ENCODE data around the gene ARID1B. TPM values are rescaled to one million over a fixed set of nuclear protein-coding genes. Genes with fewer than 3 reads are reported as not detected.

The ARID1B gene
- total RNA-seq, 1 experiment from 2014 or later: 58.8 TPM

GRCh38 chr6:156778454-156779205 lies 1.5 kb downstream of the ARID1B start:
- no peaks in the 10 kb centered on the region for H3K4me1 Mint-ChIP-seq (ENCODE audit: low read depth, unreplicated experiment)
- POLR2A ChIA-PET: interaction anchor here (1.0 kb wide), 1 partner anchor 92 kb away, joined by 3 read pairs; no protein-coding TSS in a partner anchor
- no peaks in the 10 kb centered on the region for H3K9me3 Mint-ChIP-seq (ENCODE audit: unreplicated experiment)
- no TSS peak for BruUV-seq (replicated peaks)
- peaks cover 6% of the 10 kb centered on the region for H3K36me3 Mint-ChIP-seq (ENCODE audit: insufficient read depth, unreplicated experiment)
- no peak for TF ChIP-seq CTCF (IDR thresholded peaks at IDR 0.05; ENCODE audit: insufficient read depth in 1 of 2, low read depth in 1 of 2, low read length in 1 of 2, severe bottlenecking in 1 of 2, unreplicated experiment in 1 of 2)
- H3K27ac Mint-ChIP-seq (ENCODE audit: unreplicated experiment): peak overlapping the region; percentile 90
- CTCF ChIA-PET: interaction anchor here (0.7 kb wide), 1 partner anchor 231 kb away, joined by 4 read pairs; no protein-coding TSS in a partner anchor
- H3K27me3 ChIP-seq (replicated peaks; ENCODE audit: control insufficient read depth, insufficient read depth, low read length): no peaks in the 10 kb centered on the region
- H3K4me1 ChIP-seq: peaks cover 16% of the 10 kb centered on the region
- DNase-seq: peak; percentile 44 to 60
- no peaks in the 10 kb centered on the region for H3K9me3 ChIP-seq
- intact Hi-C loops (cut with micrococcal nuclease; ENCODE audit: unreplicated experiment): loop anchor here (2.0 to 10.0 kb wide), 3 partner anchors 58 to 406 kb away; no protein-coding TSS in a partner anchor
- peak overlapping the region; percentile 88 for H3K4me3 ChIP-seq (ENCODE audit: low read depth, low read length)
- no peaks in the 10 kb centered on the region for H3K27me3 Mint-ChIP-seq (ENCODE audit: insufficient read depth, unreplicated experiment)
- peak overlapping the region; percentile 92 for H3K4me3 Mint-ChIP-seq (ENCODE audit: unreplicated experiment)
- H3K36me3 ChIP-seq (ENCODE audit: control insufficient read depth, insufficient read depth, low read length): no peaks in the 10 kb centered on the region

GRCh38 chr6:156779206-156780094 lies 2.3 kb downstream of the ARID1B start:
- ChIA-PET POLR2A (interaction anchor here (0.6 to 1.0 kb wide), 2 partner anchors 59 to 93 kb away, joined by 3 read pairs; no protein-coding TSS in a partner anchor), CTCF (no interaction called here)
- intact Hi-C loops (cut with micrococcal nuclease; ENCODE audit: unreplicated experiment): loop anchor here (1.0 to 10.0 kb wide), 6 partner anchors 59 to 405 kb away; no protein-coding TSS in a partner anchor
- Mint-ChIP-seq H3K4me1 (ENCODE audit: low read depth, unreplicated experiment) (no peaks in the 10 kb centered on the region), H3K4me3 (ENCODE audit: unreplicated experiment) (peak overlapping the region; percentile 92), H3K27ac (ENCODE audit: unreplicated experiment) (peak overlapping the region; percentile 78), H3K27me3 (ENCODE audit: insufficient read depth, unreplicated experiment) (no peaks in the 10 kb centered on the region), H3K36me3 (ENCODE audit: insufficient read depth, unreplicated experiment) (peaks cover 6% of the 10 kb centered on the region), H3K9me3 (ENCODE audit: unreplicated experiment) (no peaks in the 10 kb centered on the region)
- DNase-seq: peak in 1 of 2 experiments; percentile 53
- Histone ChIP-seq H3K9me3 (no peaks in the 10 kb centered on the region), H3K4me3 (ENCODE audit: low read depth, low read length) (peak overlapping the region; percentile 88), H3K27me3 (replicated peaks; ENCODE audit: control insufficient read depth, insufficient read depth, low read length) (no peaks in the 10 kb centered on the region), H3K36me3 (ENCODE audit: control insufficient read depth, insufficient read depth, low read length) (no peaks in the 10 kb centered on the region), H3K4me1 (peaks cover 16% of the 10 kb centered on the region)
- no TSS peak for BruUV-seq (replicated peaks)
- no peak for TF ChIP-seq CTCF (IDR thresholded peaks at IDR 0.05; ENCODE audit: insufficient read depth in 1 of 2, low read depth in 1 of 2, low read length in 1 of 2, severe bottlenecking in 1 of 2, unreplicated experiment in 1 of 2)

- TF ChIP-seq CTCF (IDR thresholded peaks at IDR 0.05; ENCODE audit: insufficient read depth in 1 of 2, low read depth in 1 of 2, low read length in 1 of 2, severe bottlenecking in 1 of 2, unreplicated experiment in 1 of 2): no peak
- peak overlapping the region; percentile 88 for H3K4me3 ChIP-seq (ENCODE audit: low read depth, low read length)
- no peaks in the 10 kb centered on the region for H3K36me3 ChIP-seq (ENCODE audit: control insufficient read depth, insufficient read depth, low read length)
- Mint-ChIP-seq H3K4me3 (ENCODE audit: unreplicated experiment) (peak overlapping the region; percentile 92), H3K27ac (ENCODE audit: unreplicated experiment) (peak overlapping the region; percentile 78), H3K9me3 (ENCODE audit: unreplicated experiment) (no peaks in the 10 kb centered on the region), H3K4me1 (ENCODE audit: low read depth, unreplicated experiment) (no peaks in the 10 kb centered on the region), H3K27me3 (ENCODE audit: insufficient read depth, unreplicated experiment) (no peaks in the 10 kb centered on the region), H3K36me3 (ENCODE audit: insufficient read depth, unreplicated experiment) (peaks cover 6% of the 10 kb centered on the region)
- POLR2A ChIA-PET: interaction anchor here (0.6 kb wide), 1 partner anchor 60 kb away, joined by 3 read pairs; no protein-coding TSS in a partner anchor
- intact Hi-C loops (cut with micrococcal nuclease; ENCODE audit: unreplicated experiment): loop anchor here (1.0 to 5.0 kb wide), 3 partner anchors 102 to 242 kb away; no protein-coding TSS in a partner anchor
- BruUV-seq (replicated peaks): TSS peak; percentile 22
- H3K9me3 ChIP-seq: no peaks in the 10 kb centered on the region
- DNase-seq: peak; percentile 69
- H3K27me3 ChIP-seq (replicated peaks; ENCODE audit: control insufficient read depth, insufficient read depth, low read length): no peaks in the 10 kb centered on the region
- H3K4me1 ChIP-seq: peaks cover 16% of the 10 kb centered on the region
- CTCF ChIA-PET: no interaction called here
These were observed 3.0 kb downstream of the ARID1B start for GRCh38 chr6:156780102-156780641.

All from Caco-2 (cell line).